Measurements from ENCODE around the gene GATM.

DNA sequence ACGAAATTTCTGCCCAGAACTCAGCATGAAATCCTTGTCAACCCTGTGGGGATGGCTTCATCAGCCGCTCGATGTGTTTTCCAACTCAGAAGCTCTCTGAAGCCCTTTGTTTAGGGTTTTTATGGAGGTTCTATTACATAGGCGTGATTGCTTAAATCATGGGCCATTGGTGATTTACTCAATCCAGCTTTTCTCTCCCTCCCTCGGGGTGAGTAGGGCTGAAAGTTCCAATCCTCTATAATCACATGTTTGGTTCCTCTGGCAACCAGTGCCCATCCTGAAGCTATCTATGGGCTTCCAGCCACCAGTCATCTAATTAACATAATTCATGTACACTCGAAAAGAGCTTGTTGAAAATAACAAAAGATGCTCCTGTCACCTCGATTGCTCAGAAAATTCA, 51.6 kb downstream of the GATM start:
- no peak for TF ChIP-seq POLR2A (IDR thresholded peaks at IDR 0.05)
- TF ChIP-seq, protein P1, sequence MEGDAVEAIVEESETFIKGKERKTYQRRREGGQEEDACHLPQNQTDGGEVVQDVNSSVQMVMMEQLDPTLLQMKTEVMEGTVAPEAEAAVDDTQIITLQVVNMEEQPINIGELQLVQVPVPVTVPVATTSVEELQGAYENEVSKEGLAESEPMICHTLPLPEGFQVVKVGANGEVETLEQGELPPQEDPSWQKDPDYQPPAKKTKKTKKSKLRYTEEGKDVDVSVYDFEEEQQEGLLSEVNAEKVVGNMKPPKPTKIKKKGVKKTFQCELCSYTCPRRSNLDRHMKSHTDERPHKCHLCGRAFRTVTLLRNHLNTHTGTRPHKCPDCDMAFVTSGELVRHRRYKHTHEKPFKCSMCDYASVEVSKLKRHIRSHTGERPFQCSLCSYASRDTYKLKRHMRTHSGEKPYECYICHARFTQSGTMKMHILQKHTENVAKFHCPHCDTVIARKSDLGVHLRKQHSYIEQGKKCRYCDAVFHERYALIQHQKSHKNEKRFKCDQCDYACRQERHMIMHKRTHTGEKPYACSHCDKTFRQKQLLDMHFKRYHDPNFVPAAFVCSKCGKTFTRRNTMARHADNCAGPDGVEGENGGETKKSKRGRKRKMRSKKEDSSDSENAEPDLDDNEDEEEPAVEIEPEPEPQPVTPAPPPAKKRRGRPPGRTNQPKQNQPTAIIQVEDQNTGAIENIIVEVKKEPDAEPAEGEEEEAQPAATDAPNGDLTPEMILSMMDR (IDR thresholded peaks at IDR 0.05): no peak

Data from esophagus squamous epithelium (tissue), 4 donors.